Neural progenitor cell (in vitro differentiated cells): Measurements from ENCODE around the gene MYOT.

Experiments
- EZH2 ChIP-seq: fragments of 200-600 bp; sonication (generic); IDR thresholded peaks from 2 replicates; pipeline ENCODE4 v1.6.1; 2017; ENCODE audit warnings: antibody characterized with exemption, mild to moderate bottlenecking, moderate library complexity
- EZH2phosphoT487 ChIP-seq: fragments of 200-600 bp; sonication (generic); IDR thresholded peaks from 2 replicates; pipeline ENCODE4 v1.6.1; 2017; ENCODE audit warnings: antibody characterized with exemption
- TF ChIP-seq, protein P1 (sequence below): fragments of 200-600 bp; sonication (generic); IDR thresholded peaks from 2 replicates; pipeline ENCODE4 v1.5.1; 2017; ENCODE audit warnings: antibody characterized with exemption, mild to moderate bottlenecking

DNA sequence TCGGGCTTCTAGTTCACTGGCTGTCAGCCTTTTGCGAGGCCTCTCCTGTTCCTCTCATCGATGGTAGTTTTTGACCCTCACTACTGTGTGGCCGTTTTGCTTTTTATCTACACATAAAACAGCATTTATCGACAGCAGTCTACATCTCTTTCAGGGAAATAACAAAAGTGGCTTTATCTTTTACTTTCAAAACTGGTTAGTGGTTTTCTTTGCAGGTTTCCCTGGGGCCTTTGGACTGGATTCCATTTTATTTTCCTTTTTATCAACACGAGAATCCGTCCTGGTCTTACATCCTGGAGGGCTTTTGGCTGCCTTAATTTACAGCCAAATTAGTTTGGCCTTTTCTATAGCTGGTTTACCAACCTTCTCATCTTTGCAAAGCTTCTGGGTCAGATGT, 20.8 kb downstream of the MYOT start:
- TF ChIP-seq, protein P1, sequence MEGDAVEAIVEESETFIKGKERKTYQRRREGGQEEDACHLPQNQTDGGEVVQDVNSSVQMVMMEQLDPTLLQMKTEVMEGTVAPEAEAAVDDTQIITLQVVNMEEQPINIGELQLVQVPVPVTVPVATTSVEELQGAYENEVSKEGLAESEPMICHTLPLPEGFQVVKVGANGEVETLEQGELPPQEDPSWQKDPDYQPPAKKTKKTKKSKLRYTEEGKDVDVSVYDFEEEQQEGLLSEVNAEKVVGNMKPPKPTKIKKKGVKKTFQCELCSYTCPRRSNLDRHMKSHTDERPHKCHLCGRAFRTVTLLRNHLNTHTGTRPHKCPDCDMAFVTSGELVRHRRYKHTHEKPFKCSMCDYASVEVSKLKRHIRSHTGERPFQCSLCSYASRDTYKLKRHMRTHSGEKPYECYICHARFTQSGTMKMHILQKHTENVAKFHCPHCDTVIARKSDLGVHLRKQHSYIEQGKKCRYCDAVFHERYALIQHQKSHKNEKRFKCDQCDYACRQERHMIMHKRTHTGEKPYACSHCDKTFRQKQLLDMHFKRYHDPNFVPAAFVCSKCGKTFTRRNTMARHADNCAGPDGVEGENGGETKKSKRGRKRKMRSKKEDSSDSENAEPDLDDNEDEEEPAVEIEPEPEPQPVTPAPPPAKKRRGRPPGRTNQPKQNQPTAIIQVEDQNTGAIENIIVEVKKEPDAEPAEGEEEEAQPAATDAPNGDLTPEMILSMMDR = no peak
- TF ChIP-seq EZH2 = no peak
- TF ChIP-seq EZH2phosphoT487 = no peak
